ENCODE results near the gene ANXA9.

DNA sequence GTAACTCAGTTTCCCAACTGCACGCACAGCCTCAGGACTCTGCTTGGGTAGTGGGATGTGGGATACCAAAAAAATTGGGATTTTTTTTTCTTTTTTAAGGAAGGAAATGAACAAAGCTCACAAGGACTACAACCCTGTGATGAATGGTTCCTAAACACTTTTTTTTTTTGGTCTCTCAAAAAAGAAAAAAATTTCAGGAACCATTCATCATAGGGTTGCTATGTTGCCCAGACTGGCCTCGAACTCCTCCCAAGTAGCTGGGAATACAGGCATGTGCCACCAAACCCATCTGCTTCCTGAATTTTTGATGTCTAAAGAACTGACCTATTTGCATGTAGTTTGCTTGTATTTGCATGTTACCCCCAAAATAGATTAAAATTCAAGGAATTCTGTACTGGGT is 17.8 kb downstream of the ANXA9 start:
- TF ChIP-seq, protein P1, sequence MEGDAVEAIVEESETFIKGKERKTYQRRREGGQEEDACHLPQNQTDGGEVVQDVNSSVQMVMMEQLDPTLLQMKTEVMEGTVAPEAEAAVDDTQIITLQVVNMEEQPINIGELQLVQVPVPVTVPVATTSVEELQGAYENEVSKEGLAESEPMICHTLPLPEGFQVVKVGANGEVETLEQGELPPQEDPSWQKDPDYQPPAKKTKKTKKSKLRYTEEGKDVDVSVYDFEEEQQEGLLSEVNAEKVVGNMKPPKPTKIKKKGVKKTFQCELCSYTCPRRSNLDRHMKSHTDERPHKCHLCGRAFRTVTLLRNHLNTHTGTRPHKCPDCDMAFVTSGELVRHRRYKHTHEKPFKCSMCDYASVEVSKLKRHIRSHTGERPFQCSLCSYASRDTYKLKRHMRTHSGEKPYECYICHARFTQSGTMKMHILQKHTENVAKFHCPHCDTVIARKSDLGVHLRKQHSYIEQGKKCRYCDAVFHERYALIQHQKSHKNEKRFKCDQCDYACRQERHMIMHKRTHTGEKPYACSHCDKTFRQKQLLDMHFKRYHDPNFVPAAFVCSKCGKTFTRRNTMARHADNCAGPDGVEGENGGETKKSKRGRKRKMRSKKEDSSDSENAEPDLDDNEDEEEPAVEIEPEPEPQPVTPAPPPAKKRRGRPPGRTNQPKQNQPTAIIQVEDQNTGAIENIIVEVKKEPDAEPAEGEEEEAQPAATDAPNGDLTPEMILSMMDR (IDR thresholded peaks at IDR 0.05): no peak
- no peak for TF ChIP-seq POLR2A (IDR thresholded peaks at IDR 0.05)
